ENCODE results near the gene MKKS. TPM values are rescaled to one million over a fixed set of nuclear protein-coding genes. Genes with fewer than 3 reads are reported as not detected.

The MKKS gene
- total RNA-seq, 1 experiment from 2014 or later: 19.9 TPM

- H3K79me2 ChIP-seq (ENCODE audit: insufficient read depth, low read length): peaks cover 86% of the 10 kb centered on the region
- peaks cover 3 to 25% of the 10 kb centered on the region in 2 experiments; a peak in 3 of 4 replicates for H3K4me1 ChIP-seq (ENCODE audit: control insufficient read depth in 1 of 2, insufficient read depth in 2 of 2, low read length in 2 of 2)
- H3K4me3 ChIP-seq (replicated peaks in 1 of 2; ENCODE audit: low read depth in 1 of 2, low read length in 2 of 2): no peak overlapping the region
- no peaks in the 10 kb centered on the region for H3K9me2 ChIP-seq (ENCODE audit: insufficient read depth)
- H2AFZ ChIP-seq (ENCODE audit: low read depth, low read length, poor library complexity, severe bottlenecking): no peak overlapping the region
- no peaks in the 10 kb centered on the region for H4K20me1 ChIP-seq (ENCODE audit: insufficient read depth)
- BruUV-seq (replicated peaks): no TSS peak
- no peak overlapping the region for H3K27ac ChIP-seq (ENCODE audit: low read depth, low read length)
- ATAC-seq (no peak), DNase-seq (ENCODE audit: low read depth, low spot score) (no peak)
- 0 out of 2 replicates have a peak overlapping the region, but pooled peaks have one; percentile 5 for H3K4me2 ChIP-seq (ENCODE audit: low read length)
- H3K9me3 ChIP-seq (ENCODE audit: control insufficient read depth in 1 of 2, insufficient read depth in 1 of 2, low read depth in 1 of 2, low read length in 2 of 2): no peaks in the 10 kb centered on the region
- H3K9ac ChIP-seq (ENCODE audit: low read length): no peak overlapping the region
- ChIA-PET CTCF (interaction anchor here (1.4 kb wide), 1 partner anchor 106 kb away, joined by 3 read pairs; no protein-coding TSS in a partner anchor), POLR2A (no interaction called here), RAD21 (ENCODE audit: low non-redundant PET in 1 of 2, low total read pairs in 2 of 2, uncharacterized antibody in 2 of 2, unreplicated experiment in 2 of 2) (no interaction called here)
- H3K36me3 ChIP-seq (ENCODE audit: control insufficient read depth in 1 of 2, insufficient read depth in 2 of 2, low read length in 2 of 2): no peaks in the 10 kb centered on the region; a peak in 1 of 4 replicates
- intact Hi-C loops (cut with micrococcal nuclease): loop anchor here (10.0 kb wide), 3 partner anchors 244 to 1114 kb away; partner anchors contain the start of gene JAG1
- no peaks in the 10 kb centered on the region for H3K27me3 ChIP-seq (ENCODE audit: insufficient read depth, low read length)
- TF ChIP-seq EGR1 (IDR thresholded peaks at IDR 0.05; ENCODE audit: low read depth) (no peak), CEBPB (IDR thresholded peaks at IDR 0.05; ENCODE audit: low read depth) (no peak), CBX3 (IDR thresholded peaks at IDR 0.05; ENCODE audit: low read depth) (no peak), REST (IDR thresholded peaks at IDR 0.05; ENCODE audit: low read depth) (no peak), POLR2A (IDR thresholded peaks at IDR 0.05; ENCODE audit: borderline replicate concordance, extremely low read depth, insufficient read depth, insufficient read length) (no peak), RAD21 (IDR thresholded peaks at IDR 0.05; ENCODE audit: low read depth) (no peak), CTCF (IDR thresholded peaks at IDR 0.05 in 2 of 3, conservative IDR thresholded peaks at IDR 0.05 in 1 of 3; ENCODE audit: borderline replicate concordance in 1 of 3, insufficient read depth in 1 of 3, low read depth in 2 of 3, low read length in 2 of 3) (no peak), YY1 (IDR thresholded peaks at IDR 0.05; ENCODE audit: extremely low read depth, insufficient replicate concordance, low read depth, low read length) (no peak), TCF7L2 (IDR thresholded peaks at IDR 0.05; ENCODE audit: borderline replicate concordance, extremely low read depth, insufficient read depth, insufficient read length) (no peak), SIN3A (IDR thresholded peaks at IDR 0.05; ENCODE audit: low read depth) (no peak), EZH2 (IDR thresholded peaks at IDR 0.05) (no peak), SP1 (IDR thresholded peaks at IDR 0.05; ENCODE audit: low read depth) (no peak), SRF (IDR thresholded peaks at IDR 0.05; ENCODE audit: low read depth) (no peak), EZH2phosphoT487 (IDR thresholded peaks at IDR 0.05; ENCODE audit: borderline replicate concordance) (no peak), ZFX (IDR thresholded peaks at IDR 0.05) (no peak), ELF1 (IDR thresholded peaks at IDR 0.05; ENCODE audit: borderline replicate concordance, low read depth) (no peak), ATF3 (IDR thresholded peaks at IDR 0.05) (no peak)
- TF ChIP-seq, protein P1, sequence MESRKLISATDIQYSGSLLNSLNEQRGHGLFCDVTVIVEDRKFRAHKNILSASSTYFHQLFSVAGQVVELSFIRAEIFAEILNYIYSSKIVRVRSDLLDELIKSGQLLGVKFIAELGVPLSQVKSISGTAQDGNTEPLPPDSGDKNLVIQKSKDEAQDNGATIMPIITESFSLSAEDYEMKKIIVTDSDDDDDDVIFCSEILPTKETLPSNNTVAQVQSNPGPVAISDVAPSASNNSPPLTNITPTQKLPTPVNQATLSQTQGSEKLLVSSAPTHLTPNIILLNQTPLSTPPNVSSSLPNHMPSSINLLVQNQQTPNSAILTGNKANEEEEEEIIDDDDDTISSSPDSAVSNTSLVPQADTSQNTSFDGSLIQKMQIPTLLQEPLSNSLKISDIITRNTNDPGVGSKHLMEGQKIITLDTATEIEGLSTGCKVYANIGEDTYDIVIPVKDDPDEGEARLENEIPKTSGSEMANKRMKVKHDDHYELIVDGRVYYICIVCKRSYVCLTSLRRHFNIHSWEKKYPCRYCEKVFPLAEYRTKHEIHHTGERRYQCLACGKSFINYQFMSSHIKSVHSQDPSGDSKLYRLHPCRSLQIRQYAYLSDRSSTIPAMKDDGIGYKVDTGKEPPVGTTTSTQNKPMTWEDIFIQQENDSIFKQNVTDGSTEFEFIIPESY (IDR thresholded peaks at IDR 0.05; ENCODE audit: extremely low read depth, insufficient replicate concordance, low read length): no peak
These were observed 3.3 kb downstream of the MKKS start for GRCh38 chr20:10430704-10431103.

All from HCT116 (cell line).